ENCODE measurements around the gene TNNI3. TPM values are rescaled to one million over a fixed set of nuclear protein-coding genes. Genes with fewer than 3 reads are reported as not detected.

Gene TNNI3
- total and polyA plus RNA-seq, 9 of the 15 experiments (the other 6 are each of a cell fraction or from before 2014, with no cell fraction given) = 4.7 to 158 (median 42.0) TPM

DNA sequence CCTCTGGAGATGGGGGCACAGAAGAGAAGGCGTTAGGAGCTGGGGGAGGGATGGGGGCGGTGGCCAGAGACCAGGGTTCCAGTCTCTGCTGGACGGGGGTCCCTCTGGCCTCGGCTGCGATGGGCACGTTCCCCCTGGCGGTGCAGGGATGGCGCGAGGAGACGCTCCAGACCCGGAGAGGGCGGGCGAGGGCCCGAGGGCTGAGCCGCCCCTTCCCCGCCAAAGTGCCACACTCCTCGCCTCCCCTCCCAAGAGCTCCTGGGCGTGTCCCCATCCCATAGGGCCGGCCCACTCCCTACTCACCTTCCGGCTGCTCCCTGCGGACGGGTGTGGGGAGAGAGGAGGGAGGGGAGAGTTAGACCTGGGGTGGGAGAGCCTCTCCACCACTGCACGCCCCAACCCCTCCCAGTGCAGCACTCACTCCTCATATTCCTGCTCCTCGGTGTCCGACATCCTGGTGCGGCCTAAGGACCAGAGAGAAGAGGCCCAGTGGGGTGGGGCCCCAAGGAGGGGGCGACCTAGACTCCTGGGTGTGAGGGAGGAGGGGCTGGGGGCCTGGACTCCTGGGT is 10.7 kb downstream of the TNNI3 start (continued):
- TF ChIP-seq, protein P1, sequence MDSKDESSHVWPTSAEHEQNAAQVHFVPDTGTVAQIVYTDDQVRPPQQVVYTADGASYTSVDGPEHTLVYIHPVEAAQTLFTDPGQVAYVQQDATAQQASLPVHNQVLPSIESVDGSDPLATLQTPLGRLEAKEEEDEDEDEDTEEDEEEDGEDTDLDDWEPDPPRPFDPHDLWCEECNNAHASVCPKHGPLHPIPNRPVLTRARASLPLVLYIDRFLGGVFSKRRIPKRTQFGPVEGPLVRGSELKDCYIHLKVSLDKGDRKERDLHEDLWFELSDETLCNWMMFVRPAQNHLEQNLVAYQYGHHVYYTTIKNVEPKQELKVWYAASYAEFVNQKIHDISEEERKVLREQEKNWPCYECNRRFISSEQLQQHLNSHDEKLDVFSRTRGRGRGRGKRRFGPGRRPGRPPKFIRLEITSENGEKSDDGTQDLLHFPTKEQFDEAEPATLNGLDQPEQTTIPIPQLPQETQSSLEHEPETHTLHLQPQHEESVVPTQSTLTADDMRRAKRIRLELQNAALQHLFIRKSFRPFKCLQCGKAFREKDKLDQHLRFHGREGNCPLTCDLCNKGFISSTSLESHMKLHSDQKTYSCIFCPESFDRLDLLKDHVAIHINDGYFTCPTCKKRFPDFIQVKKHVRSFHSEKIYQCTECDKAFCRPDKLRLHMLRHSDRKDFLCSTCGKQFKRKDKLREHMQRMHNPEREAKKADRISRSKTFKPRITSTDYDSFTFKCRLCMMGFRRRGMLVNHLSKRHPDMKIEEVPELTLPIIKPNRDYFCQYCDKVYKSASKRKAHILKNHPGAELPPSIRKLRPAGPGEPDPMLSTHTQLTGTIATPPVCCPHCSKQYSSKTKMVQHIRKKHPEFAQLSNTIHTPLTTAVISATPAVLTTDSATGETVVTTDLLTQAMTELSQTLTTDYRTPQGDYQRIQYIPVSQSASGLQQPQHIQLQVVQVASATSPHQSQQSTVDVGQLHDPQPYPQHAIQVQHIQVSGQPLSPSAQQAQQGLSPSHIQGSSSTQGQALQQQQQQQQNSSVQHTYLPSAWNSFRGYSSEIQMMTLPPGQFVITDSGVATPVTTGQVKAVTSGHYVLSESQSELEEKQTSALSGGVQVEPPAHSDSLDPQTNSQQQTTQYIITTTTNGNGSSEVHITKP (IDR thresholded peaks at IDR 0.05; ENCODE audit: partially characterized antibody) = peak; percentile 68
- TF ChIP-seq ZNF3 (CRISPR knock-in tag; IDR thresholded peaks at IDR 0.05) (no peak), HDAC1 (IDR thresholded peaks at IDR 0.05) (peak in 1 of 2 experiments; percentile 52; a peak in 2 of 4 replicates), GATAD2A (IDR thresholded peaks at IDR 0.05) (peak; percentile 36; the same call in 1 of the 2 replicates), ZNF511 (CRISPR knock-in tag; IDR thresholded peaks at IDR 0.05) (peak; percentile 32; the same call in 1 of the 2 replicates), NUFIP1 (IDR thresholded peaks at IDR 0.05; ENCODE audit: partially characterized antibody) (no peak), SRF (CRISPR knock-in tag; IDR thresholded peaks at IDR 0.05) (peak in 1 of 2 experiments; percentile 67; a peak in 1 of 4 replicates), ZNF146 (CRISPR knock-in tag; IDR thresholded peaks at IDR 0.05; ENCODE audit: unreplicated experiment) (no peak), CBX3 (IDR thresholded peaks at IDR 0.05; ENCODE audit: borderline replicate concordance in 1 of 2, low read length in 2 of 2) (0 out of 3 replicates have a peak, but pooled peaks of 1 of the 2 experiments have one; percentile 31)
- TF ChIP-seq, protein P2, sequence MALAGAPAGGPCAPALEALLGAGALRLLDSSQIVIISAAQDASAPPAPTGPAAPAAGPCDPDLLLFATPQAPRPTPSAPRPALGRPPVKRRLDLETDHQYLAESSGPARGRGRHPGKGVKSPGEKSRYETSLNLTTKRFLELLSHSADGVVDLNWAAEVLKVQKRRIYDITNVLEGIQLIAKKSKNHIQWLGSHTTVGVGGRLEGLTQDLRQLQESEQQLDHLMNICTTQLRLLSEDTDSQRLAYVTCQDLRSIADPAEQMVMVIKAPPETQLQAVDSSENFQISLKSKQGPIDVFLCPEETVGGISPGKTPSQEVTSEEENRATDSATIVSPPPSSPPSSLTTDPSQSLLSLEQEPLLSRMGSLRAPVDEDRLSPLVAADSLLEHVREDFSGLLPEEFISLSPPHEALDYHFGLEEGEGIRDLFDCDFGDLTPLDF (CRISPR knock-in tag; IDR thresholded peaks at IDR 0.05) = no peak
